Measurements from ENCODE around the gene CAMK2D.
"Not testable (repeated sequence)": the region's sequence is repeated elsewhere in the genome, so short reads cannot be mapped to it uniquely, and the experiment has no call there.

The CAMK2D gene

DNA sequence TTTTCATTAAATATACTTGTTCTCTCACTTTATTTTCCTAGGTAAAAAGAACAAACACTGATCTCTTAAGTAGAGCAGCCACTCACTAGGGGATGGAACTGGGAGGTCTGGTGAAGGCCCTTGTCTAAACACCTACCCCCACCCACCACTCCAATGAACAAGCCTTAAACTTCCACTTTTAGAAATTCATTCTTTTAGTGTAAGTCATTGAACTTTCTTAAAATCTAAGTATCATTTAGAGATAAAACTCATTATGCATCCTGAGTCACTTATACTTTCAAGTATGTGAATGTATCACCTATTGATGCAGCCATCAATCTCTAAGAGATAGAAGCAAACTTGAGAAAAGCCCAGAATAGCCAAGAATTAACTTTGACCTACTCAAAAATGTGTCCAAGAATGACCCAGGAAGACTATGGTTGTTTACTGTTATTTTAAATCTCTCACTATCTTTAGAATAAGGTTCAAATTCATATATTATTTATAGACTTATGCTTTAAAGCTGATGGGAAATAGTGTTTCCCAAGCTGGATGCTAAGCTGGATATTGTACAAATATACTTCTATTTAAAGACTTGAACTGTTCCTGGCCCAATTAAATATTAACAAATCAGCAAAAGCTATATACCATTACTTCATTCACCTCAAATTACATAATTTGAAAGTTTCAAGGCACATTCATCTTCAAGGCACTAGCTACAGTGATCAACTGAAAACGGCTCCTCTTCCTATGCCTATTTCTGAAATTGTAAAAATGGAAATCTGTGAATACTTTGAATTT lies 49.5 kb downstream of the CAMK2D start:
- DNase-seq (ENCODE audit: low read depth): no peak

DNA sequence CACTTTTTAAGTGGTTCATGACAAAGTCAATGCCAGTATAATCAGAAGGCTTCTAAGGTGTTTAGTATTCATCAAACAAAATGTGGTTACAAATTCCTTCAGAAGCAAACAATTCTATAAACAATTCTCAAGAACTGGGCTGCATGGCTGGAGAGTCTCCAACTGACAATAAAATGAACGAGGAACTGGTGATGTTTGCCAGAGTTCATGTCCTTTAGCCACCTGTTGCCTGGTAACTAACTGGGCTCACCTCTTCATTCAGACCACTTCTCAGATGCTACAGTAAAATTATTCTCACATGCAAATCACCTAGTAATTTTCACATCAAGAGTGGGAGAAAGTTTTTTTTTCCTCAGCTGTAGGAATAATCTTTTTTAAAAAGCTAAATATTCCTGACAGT lies 53.3 kb downstream of the CAMK2D start:
- TF ChIP-seq, protein P1, sequence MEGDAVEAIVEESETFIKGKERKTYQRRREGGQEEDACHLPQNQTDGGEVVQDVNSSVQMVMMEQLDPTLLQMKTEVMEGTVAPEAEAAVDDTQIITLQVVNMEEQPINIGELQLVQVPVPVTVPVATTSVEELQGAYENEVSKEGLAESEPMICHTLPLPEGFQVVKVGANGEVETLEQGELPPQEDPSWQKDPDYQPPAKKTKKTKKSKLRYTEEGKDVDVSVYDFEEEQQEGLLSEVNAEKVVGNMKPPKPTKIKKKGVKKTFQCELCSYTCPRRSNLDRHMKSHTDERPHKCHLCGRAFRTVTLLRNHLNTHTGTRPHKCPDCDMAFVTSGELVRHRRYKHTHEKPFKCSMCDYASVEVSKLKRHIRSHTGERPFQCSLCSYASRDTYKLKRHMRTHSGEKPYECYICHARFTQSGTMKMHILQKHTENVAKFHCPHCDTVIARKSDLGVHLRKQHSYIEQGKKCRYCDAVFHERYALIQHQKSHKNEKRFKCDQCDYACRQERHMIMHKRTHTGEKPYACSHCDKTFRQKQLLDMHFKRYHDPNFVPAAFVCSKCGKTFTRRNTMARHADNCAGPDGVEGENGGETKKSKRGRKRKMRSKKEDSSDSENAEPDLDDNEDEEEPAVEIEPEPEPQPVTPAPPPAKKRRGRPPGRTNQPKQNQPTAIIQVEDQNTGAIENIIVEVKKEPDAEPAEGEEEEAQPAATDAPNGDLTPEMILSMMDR (conservative IDR thresholded peaks at IDR 0.05; ENCODE audit: low read depth, low read length): no peak
- DNase-seq (ENCODE audit: low read depth): no peak

More for the DNA sequence above, 49.5 kb downstream of the CAMK2D start:
- TF ChIP-seq, protein P1 (conservative IDR thresholded peaks at IDR 0.05; ENCODE audit: low read depth, low read length): no peak
- H3K4me3 ChIP-seq (ENCODE audit: low read depth, low read length): no peak overlapping the region

DNA sequence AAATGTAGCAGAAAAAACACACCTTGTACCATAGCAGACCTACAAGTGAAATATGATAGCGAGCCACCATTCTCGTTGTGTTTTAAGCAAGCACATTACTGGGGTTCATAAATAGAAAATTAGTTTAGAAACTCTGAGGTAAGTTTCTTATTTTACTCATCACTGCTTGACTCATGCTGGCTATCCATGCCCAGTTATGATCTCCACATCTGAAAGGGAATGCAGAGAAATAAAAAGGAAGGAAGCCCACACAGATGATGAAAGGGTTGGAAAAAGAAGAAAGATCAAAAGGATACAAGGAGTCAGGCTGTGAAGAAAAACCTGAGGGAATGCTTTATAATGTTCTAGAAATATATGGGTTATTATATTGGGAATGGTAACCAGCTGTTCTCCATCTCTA lies 54.5 kb downstream of the CAMK2D start:
- no peak overlapping the region for H3K4me3 ChIP-seq (ENCODE audit: low read depth, low read length)
- DNase-seq (ENCODE audit: low read depth): no peak
- TF ChIP-seq, protein P1 (conservative IDR thresholded peaks at IDR 0.05; ENCODE audit: low read depth, low read length): no peak

More for the DNA sequence above, 53.3 kb downstream of the CAMK2D start:
- no peak overlapping the region for H3K4me3 ChIP-seq (ENCODE audit: low read depth, low read length)

DNA sequence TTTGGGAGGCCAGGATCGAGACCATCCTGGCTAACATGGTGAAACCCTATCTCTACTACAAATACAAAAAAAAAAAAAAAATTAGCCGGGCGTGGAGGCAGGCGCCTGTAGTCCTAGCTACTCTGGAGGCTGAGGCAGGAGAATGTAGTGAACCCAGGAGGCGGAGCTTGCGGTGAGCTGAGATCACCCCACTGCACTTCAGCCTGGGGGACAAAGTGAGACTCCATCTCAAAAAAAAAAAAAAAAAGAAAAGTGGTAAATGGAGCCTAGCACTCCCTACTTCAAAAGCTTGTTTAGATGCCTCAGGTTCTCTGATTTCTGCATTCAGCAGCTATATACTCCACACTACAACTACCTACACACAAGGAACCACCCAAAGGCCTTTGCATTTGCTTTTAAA lies 56.4 kb downstream of the CAMK2D start:
- H3K4me3 ChIP-seq (ENCODE audit: low read depth, low read length); DNase-seq (ENCODE audit: low read depth): not testable (repeated sequence)

DNA sequence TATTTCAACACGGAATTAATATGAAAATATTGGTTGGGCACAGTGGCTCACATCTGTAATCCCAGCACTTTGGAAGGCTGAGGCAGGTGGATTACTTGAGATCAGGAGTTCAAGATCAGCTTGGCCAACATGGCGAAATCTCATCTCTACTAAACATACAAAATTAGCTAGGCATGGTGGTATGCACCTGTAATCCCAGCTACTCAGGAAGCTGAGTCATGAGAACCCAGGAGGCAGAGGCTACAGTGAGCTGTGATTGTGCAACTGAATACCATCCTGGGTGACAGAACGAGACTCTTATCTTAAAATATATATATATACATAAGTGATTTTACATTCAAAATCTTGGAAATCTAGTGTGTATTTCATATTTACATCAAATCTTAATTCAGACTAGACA lies 58.9 kb downstream of the CAMK2D start:
- DNase-seq (ENCODE audit: low read depth): peak; percentile 75

DNA sequence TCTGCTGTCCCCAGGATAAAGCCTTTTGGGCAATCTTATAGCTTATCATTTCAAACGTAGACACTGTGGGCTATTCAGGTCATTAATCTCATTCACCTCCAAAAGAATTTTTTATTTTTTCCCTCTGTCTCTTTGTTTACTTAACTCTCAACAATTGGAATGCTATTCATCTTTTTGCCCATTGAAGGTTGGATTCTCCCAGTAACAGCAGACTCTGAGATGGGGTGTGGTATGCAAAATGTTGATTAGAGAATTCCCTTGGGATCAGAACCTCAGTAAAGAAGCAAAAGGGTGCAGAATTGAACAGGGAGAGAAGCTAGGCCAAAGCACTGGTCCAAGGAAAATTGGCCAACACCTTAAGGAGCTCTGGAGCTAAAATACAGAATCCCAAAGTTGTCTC lies 60.4 kb downstream of the CAMK2D start:
- TF ChIP-seq, protein P1 (conservative IDR thresholded peaks at IDR 0.05; ENCODE audit: low read depth, low read length): no peak
- no peak overlapping the region for H3K4me3 ChIP-seq (ENCODE audit: low read depth, low read length)
- DNase-seq (ENCODE audit: low read depth): no peak

More for the DNA sequence above, 58.9 kb downstream of the CAMK2D start:
- H3K4me3 ChIP-seq (ENCODE audit: low read depth, low read length): not testable (repeated sequence)

DNA sequence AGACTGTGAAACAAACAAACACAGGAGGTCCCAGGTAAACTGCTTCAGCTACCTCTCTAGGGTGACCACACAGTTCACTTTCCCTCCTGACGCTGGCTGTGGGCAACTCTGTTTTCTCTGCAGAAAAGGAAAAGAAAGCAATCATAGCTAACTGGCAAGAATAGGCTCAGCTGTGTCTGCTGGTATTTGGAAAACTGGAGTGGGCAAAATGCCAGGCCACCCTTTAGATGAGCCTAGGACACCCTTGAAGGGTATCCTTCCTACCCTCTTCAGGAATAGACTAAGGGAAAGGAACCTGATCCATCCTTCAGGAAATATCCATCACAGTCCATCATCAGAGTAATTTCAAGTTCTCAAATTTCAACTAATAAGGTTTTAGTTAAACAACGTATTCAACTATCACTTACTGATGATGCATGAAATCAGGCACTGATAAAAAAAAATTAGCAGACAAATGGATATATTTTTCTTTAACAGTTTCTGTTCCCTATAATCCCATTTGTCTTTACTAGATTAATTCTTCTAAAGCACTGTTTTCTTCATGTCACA lies 60.9 kb downstream of the CAMK2D start:
- TF ChIP-seq, protein P1 (conservative IDR thresholded peaks at IDR 0.05; ENCODE audit: low read depth, low read length): no peak
- no peak overlapping the region for H3K4me3 ChIP-seq (ENCODE audit: low read depth, low read length)
- no peak for DNase-seq (ENCODE audit: low read depth)

DNA sequence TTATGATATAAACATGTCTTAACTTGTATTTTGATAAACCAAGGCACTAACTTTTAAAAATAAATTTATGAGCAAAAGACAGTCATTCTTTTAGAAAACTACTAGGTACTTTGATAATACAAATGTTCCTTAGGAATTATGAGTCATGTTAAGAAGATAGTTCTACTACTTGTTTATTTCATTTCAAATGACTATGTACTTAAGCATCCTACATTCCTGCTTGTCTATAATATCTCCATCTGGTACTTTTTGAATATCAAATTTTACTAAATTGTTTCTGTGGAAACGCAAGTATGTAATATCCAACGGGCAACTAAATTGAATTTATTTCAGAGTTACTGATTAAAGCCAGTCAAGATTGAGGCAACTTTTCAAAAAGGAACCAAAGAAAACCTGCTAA lies 61.8 kb downstream of the CAMK2D start:
- TF ChIP-seq, protein P1 (conservative IDR thresholded peaks at IDR 0.05; ENCODE audit: low read depth, low read length): no peak
- peak; percentile 44 for DNase-seq (ENCODE audit: low read depth)
- H3K4me3 ChIP-seq (ENCODE audit: low read depth, low read length): no peak overlapping the region
